ENCODE results near the gene FUNDC2. TPM values are rescaled to one million over a fixed set of nuclear protein-coding genes. Genes with fewer than 3 reads are reported as not detected.

The FUNDC2 gene
- total and polyA plus RNA-seq, 2 experiments from 2014 or later, result 57.7 to 87.5 TPM

DNA sequence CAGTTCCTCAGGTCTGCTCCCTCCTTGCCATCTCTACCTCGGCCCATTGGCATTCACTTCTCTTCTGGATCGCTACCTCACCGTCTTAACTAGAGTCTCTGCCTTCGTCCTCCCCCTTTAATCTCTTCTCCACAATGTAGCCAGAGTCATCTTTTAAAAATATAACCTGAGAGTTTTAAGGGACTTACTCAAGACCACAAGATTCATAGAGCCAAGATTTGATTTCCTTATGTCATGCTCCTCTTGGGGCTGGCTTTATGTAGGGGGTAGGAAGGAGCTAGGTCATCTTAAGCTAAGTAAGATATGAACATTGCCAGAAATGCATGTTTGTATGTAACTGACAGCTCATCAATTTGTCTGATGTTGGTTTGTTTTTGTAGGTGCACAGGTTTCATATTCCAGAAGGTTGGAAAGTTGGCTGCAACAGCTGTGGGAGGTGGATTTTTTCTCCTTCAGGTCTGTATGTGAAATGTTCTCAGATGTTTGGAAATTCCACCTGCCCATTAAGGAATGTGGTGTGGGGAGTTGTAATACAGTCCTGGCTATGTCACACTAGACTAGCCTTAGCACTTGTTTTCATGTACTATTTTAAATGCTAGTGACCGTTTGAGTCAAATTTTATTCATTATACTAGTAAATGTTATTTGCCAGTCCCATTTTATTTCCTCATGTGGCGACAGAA lies 19.6 kb downstream of the FUNDC2 start:
- WGBS (ENCODE audit: low lambda C conversion rate, missing lambda C conversion rate), result 70% methylated on average over 6 of the region's 6 CpGs
- Histone ChIP-seq H2AFZ (no peak overlapping the region), H3K27ac (no peak overlapping the region), H3K36me3 (replicated peaks; ENCODE audit: insufficient read depth, low read depth) (no peaks in the 10 kb centered on the region), H4K20me1 (ENCODE audit: insufficient read depth, poor library complexity, severe bottlenecking) (no peaks in the 10 kb centered on the region), H3K4me3 (no peak overlapping the region), H3K4me1 (ENCODE audit: insufficient read depth) (no peaks in the 10 kb centered on the region), H3K27me3 (no peaks in the 10 kb centered on the region), H3K79me2 (peaks cover 5% of the 10 kb centered on the region), H3K4me2 (no peak overlapping the region), H3K9me2 (replicated peaks; ENCODE audit: insufficient read depth) (no peaks in the 10 kb centered on the region), H3K9me3 (ENCODE audit: low read depth) (no peaks in the 10 kb centered on the region)
- TF ChIP-seq EZH2phosphoT487 (IDR thresholded peaks at IDR 0.05; ENCODE audit: low read depth, severe bottlenecking, unreplicated experiment), result no peak
- TF ChIP-seq EZH2 (IDR thresholded peaks at IDR 0.05; ENCODE audit: borderline replicate concordance), result no peak
- TF ChIP-seq, protein P1, sequence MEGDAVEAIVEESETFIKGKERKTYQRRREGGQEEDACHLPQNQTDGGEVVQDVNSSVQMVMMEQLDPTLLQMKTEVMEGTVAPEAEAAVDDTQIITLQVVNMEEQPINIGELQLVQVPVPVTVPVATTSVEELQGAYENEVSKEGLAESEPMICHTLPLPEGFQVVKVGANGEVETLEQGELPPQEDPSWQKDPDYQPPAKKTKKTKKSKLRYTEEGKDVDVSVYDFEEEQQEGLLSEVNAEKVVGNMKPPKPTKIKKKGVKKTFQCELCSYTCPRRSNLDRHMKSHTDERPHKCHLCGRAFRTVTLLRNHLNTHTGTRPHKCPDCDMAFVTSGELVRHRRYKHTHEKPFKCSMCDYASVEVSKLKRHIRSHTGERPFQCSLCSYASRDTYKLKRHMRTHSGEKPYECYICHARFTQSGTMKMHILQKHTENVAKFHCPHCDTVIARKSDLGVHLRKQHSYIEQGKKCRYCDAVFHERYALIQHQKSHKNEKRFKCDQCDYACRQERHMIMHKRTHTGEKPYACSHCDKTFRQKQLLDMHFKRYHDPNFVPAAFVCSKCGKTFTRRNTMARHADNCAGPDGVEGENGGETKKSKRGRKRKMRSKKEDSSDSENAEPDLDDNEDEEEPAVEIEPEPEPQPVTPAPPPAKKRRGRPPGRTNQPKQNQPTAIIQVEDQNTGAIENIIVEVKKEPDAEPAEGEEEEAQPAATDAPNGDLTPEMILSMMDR (IDR thresholded peaks at IDR 0.05; ENCODE audit: poor library complexity), result no peak
- no peak for DNase-seq (ENCODE audit: low spot score)

DNA sequence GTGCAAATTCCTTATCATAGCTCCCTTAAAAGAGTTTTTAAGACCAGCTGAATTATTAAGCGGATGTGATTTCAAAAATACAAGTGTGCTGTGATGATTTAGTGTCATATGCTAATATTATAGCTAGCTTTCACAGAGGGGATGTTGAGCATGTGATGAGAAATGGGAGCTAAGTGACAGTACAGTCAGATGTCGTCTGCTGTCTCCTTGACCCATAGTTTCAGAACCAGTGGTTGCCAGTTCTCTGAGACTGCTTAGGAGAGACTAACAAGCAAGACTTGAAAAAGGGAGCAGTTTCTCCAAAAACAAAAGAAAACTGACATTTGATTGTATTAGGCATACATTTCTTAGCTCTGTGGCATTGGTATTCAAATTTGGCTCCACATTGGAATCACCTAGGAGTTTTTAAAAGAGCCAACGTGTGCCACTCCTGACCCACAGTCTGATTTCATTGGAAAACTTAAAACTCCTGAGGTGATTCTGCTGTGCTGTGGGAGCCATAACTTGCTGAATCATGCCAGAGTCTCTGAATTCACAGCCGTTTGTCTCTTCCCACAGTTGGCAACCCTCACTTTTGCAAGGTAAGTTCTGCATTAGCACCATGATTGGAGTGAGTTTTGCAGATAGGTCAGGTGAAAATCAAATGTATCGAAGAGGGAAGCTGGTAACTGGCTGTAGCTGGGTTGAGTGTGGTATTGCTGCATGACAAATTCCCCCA lies 20.3 kb downstream of the FUNDC2 start:
- H2AFZ ChIP-seq, result no peak overlapping the region
- no peaks in the 10 kb centered on the region for H4K20me1 ChIP-seq (ENCODE audit: insufficient read depth, poor library complexity, severe bottlenecking)
- no peak overlapping the region for H3K4me3 ChIP-seq
- TF ChIP-seq, protein P1 (IDR thresholded peaks at IDR 0.05; ENCODE audit: poor library complexity), result no peak
- TF ChIP-seq EZH2phosphoT487 (IDR thresholded peaks at IDR 0.05; ENCODE audit: low read depth, severe bottlenecking, unreplicated experiment), result no peak
- TF ChIP-seq EZH2 (IDR thresholded peaks at IDR 0.05; ENCODE audit: borderline replicate concordance), result no peak
- H3K79me2 ChIP-seq, result peaks cover 3% of the 10 kb centered on the region
- 63% methylated on average over 5 of the region's 5 CpGs for WGBS (ENCODE audit: low lambda C conversion rate, missing lambda C conversion rate)
- no peaks in the 10 kb centered on the region for H3K27me3 ChIP-seq
- H3K4me1 ChIP-seq (ENCODE audit: insufficient read depth), result no peaks in the 10 kb centered on the region
- no peak for DNase-seq (ENCODE audit: low spot score)
- no peaks in the 10 kb centered on the region for H3K9me2 ChIP-seq (replicated peaks; ENCODE audit: insufficient read depth)
- H3K36me3 ChIP-seq (replicated peaks; ENCODE audit: insufficient read depth, low read depth), result no peaks in the 10 kb centered on the region
- H3K4me2 ChIP-seq, result no peak overlapping the region
- H3K27ac ChIP-seq, result no peak overlapping the region
- H3K9me3 ChIP-seq (ENCODE audit: low read depth), result no peaks in the 10 kb centered on the region

DNA sequence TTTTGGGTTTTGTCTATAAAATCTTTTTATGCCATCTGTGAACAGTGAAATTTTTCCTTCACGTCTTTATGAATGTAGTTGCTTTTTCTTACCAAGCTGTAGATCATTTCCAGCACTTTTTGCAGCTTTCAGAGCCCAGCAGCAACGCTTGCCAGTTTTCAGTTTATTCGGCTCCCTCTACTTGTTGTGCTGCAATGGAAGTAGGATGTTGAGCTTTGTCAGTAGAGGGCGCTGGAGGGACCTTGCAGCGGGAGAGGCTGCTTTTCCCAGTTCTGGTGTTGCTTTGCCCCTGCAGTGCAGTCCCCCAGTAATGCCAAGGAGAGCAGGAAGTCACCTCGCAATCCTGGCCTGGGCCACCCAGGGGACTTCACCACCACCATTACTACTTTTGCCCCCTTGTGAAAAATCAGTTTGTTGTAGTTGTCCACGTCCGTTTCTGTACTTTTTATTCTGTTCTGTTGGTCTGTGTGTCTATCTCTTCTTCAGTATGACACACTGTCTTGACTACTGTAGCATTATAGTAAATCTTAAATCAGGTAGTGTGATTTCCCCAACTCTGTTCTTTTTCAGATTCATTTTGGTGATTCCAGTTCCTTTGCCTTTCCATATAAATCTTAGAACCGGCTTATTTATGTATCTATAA lies 22.5 kb downstream of the FUNDC2 start:
- Histone ChIP-seq H3K4me2 (no peak overlapping the region), H3K4me1 (ENCODE audit: insufficient read depth) (no peaks in the 10 kb centered on the region), H4K20me1 (ENCODE audit: insufficient read depth, poor library complexity, severe bottlenecking) (no peaks in the 10 kb centered on the region), H3K9me2 (replicated peaks; ENCODE audit: insufficient read depth) (no peaks in the 10 kb centered on the region), H3K36me3 (replicated peaks; ENCODE audit: insufficient read depth, low read depth) (no peaks in the 10 kb centered on the region), H3K79me2 (peaks cover 3% of the 10 kb centered on the region), H3K27me3 (no peaks in the 10 kb centered on the region), H3K27ac (no peak overlapping the region), H3K9me3 (ENCODE audit: low read depth) (no peaks in the 10 kb centered on the region), H3K4me3 (no peak overlapping the region), H2AFZ (no peak overlapping the region)
- TF ChIP-seq EZH2 (IDR thresholded peaks at IDR 0.05; ENCODE audit: borderline replicate concordance) (no peak), EZH2phosphoT487 (IDR thresholded peaks at IDR 0.05; ENCODE audit: low read depth, severe bottlenecking, unreplicated experiment) (no peak)
- TF ChIP-seq, protein P1 (IDR thresholded peaks at IDR 0.05; ENCODE audit: poor library complexity), result peak; percentile 28
- 51% methylated on average over 9 of the region's 9 CpGs for WGBS (ENCODE audit: low lambda C conversion rate, missing lambda C conversion rate)
- DNase-seq (ENCODE audit: low spot score), result peak; percentile 54
